ENCODE measurements around the gene FCHSD1.
A peak's percentile ranks its signal among the peaks of the same experiment; 100 is the strongest.

Gene FCHSD1

GRCh38 chr5:141640698-141641097 lies 10.5 kb downstream of the FCHSD1 start:
- FAIRE-seq = no peak

GRCh38 chr5:141640051-141640415 lies 11.2 kb downstream of the FCHSD1 start:
- no peak for FAIRE-seq

GRCh38 chr5:141639357-141640050 lies 11.7 kb downstream of the FCHSD1 start:
- no peak for FAIRE-seq

- no peak for FAIRE-seq
Measured at GRCh38 chr5:141638771-141639170, 12.4 kb downstream of the FCHSD1 start.

GRCh38 chr5:141637767-141638419 lies 13.3 kb downstream of the FCHSD1 start:
- FAIRE-seq = no peak

GRCh38 chr5:141637123-141637766 lies 14.0 kb downstream of the FCHSD1 start:
- no peak for FAIRE-seq

GRCh38 chr5:141636413-141637122 lies 14.7 kb downstream of the FCHSD1 start, which contains the start of the genes HDAC3 and RELL2:
TSS of gene HDAC3 (minus strand) at chr5:141636849. CDS start at chr5:141636790, 59 bp downstream.
TSS of gene RELL2 (plus strand) at chr5:141636997. CDS start at chr5:141638226, 1,229 bp downstream.
- FAIRE-seq = no peak

- no peak for FAIRE-seq
Measured at GRCh38 chr5:141636106-141636412, 15.2 kb downstream of the FCHSD1 start.

- FAIRE-seq = no peak
Measured at GRCh38 chr5:141635646-141636045, 15.6 kb downstream of the FCHSD1 start.

GRCh38 chr5:141634720-141635119 lies 16.5 kb downstream of the FCHSD1 start:
- FAIRE-seq = no peak

- FAIRE-seq = no peak
Measured at GRCh38 chr5:141633871-141634561, 17.2 kb downstream of the FCHSD1 start.

- no peak for FAIRE-seq
Measured at GRCh38 chr5:141632650-141633049, 18.6 kb downstream of the FCHSD1 start.

GRCh38 chr5:141630570-141631140 lies 20.6 kb downstream of the FCHSD1 start:
- no peak for FAIRE-seq

GRCh38 chr5:141628175-141628788 lies 22.9 kb downstream of the FCHSD1 start:
- no peak for FAIRE-seq

GRCh38 chr5:141623611-141624010 lies 27.6 kb downstream of the FCHSD1 start:
- no peak for FAIRE-seq

GRCh38 chr5:141623186-141623585 lies 28.0 kb downstream of the FCHSD1 start:
- no peak for FAIRE-seq

GRCh38 chr5:141618804-141619554 lies 32.2 kb downstream of the FCHSD1 start, which contains the start of gene DIAPH1:
TSS of gene DIAPH1 (minus strand) at chr5:141619000. CDS start at chr5:141618914, 86 bp downstream.
- FAIRE-seq = peak; percentile 84

GRCh38 chr5:141618030-141618803 lies 33.0 kb downstream of the FCHSD1 start:
- FAIRE-seq = no peak

GRCh38 chr5:141617682-141618029 lies 33.6 kb downstream of the FCHSD1 start:
- FAIRE-seq = no peak

- FAIRE-seq = no peak
Measured at GRCh38 chr5:141617128-141617527, 34.1 kb downstream of the FCHSD1 start.

All from A204.1 (cell line).